Caco-2 (cell line): Measurements from ENCODE around the gene ZNF10. TPM values are rescaled to one million over a fixed set of nuclear protein-coding genes. Genes with fewer than 3 reads are reported as not detected.

Experiments used
- BruUV-seq: library from RNA; stranded (reverse); fragments of 400-500 nt; replicated peaks from 2 replicates; lab custom pipeline; 2021; lab: Mats Ljungman, UMichigan
- CTCF ChIA-PET: fragments of 300-600 bp; sonication (Branson Sonifier 250); formaldehyde crosslinking; loops from one replicate; lab custom pipeline; 2022; ENCODE audit warnings: antibody characterized with exemption; lab: Charles Lee
- POLR2A ChIA-PET: fragments of 300-600 bp; sonication (Branson Sonifier 250); formaldehyde crosslinking; loops from one replicate; lab custom pipeline; 2022; ENCODE audit warnings: antibody characterized with exemption; lab: Charles Lee
- DNase-seq, 2 experiments: peaks; one replicate each; pipeline versions ENCODE4 v3.0.0 to v3.0.0-alpha.2; 2020 to 2022
- H3K27me3 ChIP-seq: replicated peaks from 2 replicates; pipeline ENCODE4 v1.6.0; 2011; ENCODE audit warnings: low read length; ENCODE audit not compliant: control insufficient read depth, insufficient read depth
- H3K36me3 ChIP-seq: 2 replicates; pipeline ENCODE4 v1.5.1; 2011; ENCODE audit warnings: low read length; ENCODE audit not compliant: control insufficient read depth, insufficient read depth
- H3K4me1 ChIP-seq: fragments of 250-450 bp; sonication (Bioruptor Pico); 2 replicates; pipeline ENCODE4 v1.5.1; 2020; ENCODE audit warnings: mild to moderate bottlenecking
- H3K4me3 ChIP-seq: 2 replicates; pipeline ENCODE4 v1.5.1; 2011; ENCODE audit warnings: low read depth, mild to moderate bottlenecking, control low read depth, low read length
- H3K9me3 ChIP-seq: fragments of 250-450 bp; sonication (Bioruptor Pico); 2 replicates; pipeline ENCODE4 v1.5.1; 2020; ENCODE audit warnings: mild to moderate bottlenecking, moderate library complexity
- H3K27ac Mint-ChIP-seq: one replicate; pipeline ENCODE4 v1.8.0; 2022; ENCODE audit warnings: mixed read lengths; ENCODE audit not compliant: unreplicated experiment
- H3K27me3 Mint-ChIP-seq: one replicate; pipeline ENCODE4 v1.8.0; 2022; ENCODE audit warnings: mixed read lengths; ENCODE audit not compliant: insufficient read depth, unreplicated experiment
- H3K36me3 Mint-ChIP-seq: one replicate; pipeline ENCODE4 v1.8.0; 2022; ENCODE audit warnings: mild to moderate bottlenecking, mixed read lengths; ENCODE audit not compliant: insufficient read depth, unreplicated experiment
- H3K4me1 Mint-ChIP-seq: one replicate; pipeline ENCODE4 v1.8.0; 2022; ENCODE audit warnings: low read depth, mixed read lengths; ENCODE audit not compliant: unreplicated experiment
- H3K4me3 Mint-ChIP-seq: one replicate; pipeline ENCODE4 v1.8.0; 2022; ENCODE audit warnings: mild to moderate bottlenecking, moderate library complexity, mixed read lengths; ENCODE audit not compliant: unreplicated experiment
- H3K9me3 Mint-ChIP-seq: one replicate; pipeline ENCODE4 v1.8.0; 2022; ENCODE audit warnings: mixed read lengths; ENCODE audit not compliant: unreplicated experiment
- CTCF ChIP-seq, 2 experiments: fragments of 200-600 bp in 1 of 2; IDR thresholded peaks; 1 replicate in 1 of 2; 2 replicates in 1 of 2; pipeline versions ENCODE4 v1.5.1 to v1.8.0; 2011 to 2022; ENCODE audit warnings: antibody characterized with exemption in 1 of 2, control low read depth in 1 of 2, inconsistent platforms in 1 of 2, low read depth in 1 of 2, low read length in 1 of 2, mild to moderate bottlenecking in 1 of 2, moderate library complexity in 1 of 2; ENCODE audit not compliant: insufficient read depth in 1 of 2, severe bottlenecking in 1 of 2, unreplicated experiment in 1 of 2
- intact Hi-C: fragments of 100-400 bp; cut with micrococcal nuclease; formaldehyde crosslinking; loops from one replicate; pipeline ENCODE4 v1.10.0; 2022; ENCODE audit not compliant: unreplicated experiment
- total RNA-seq: library from RNA; stranded (reverse); gene quantifications from 2 replicates; pipeline ENCODE4 v1.2.3, GENCODE V29; 2022

The ZNF10 gene
- total RNA-seq, 1 experiment from 2014 or later: 7.6 TPM

- H3K27me3 Mint-ChIP-seq: no peaks in the 10 kb centered on the region
- ChIA-PET CTCF (no interaction called here), POLR2A (no interaction called here)
- TF ChIP-seq CTCF (IDR thresholded peaks at IDR 0.05; ENCODE audit: insufficient read depth in 1 of 2, low read depth in 1 of 2, low read length in 1 of 2, severe bottlenecking in 1 of 2, unreplicated experiment in 1 of 2): no peak
- peaks cover 50% of the 10 kb centered on the region for H3K36me3 Mint-ChIP-seq
- DNase-seq: no peak
- no peaks in the 10 kb centered on the region for H3K27me3 ChIP-seq
- peaks cover 74% of the 10 kb centered on the region for H3K9me3 ChIP-seq
- intact Hi-C loops: no loop called here
- BruUV-seq: no TSS peak
- no peak overlapping the region for H3K4me3 Mint-ChIP-seq
- H3K36me3 ChIP-seq: peaks cover 4% of the 10 kb centered on the region; the same call in 1 of the 2 replicates
- H3K4me1 ChIP-seq: no peaks in the 10 kb centered on the region
- H3K4me3 ChIP-seq: no peak overlapping the region
- H3K27ac Mint-ChIP-seq: no peak overlapping the region
- peaks cover 67% of the 10 kb centered on the region for H3K9me3 Mint-ChIP-seq
- H3K4me1 Mint-ChIP-seq: no peaks in the 10 kb centered on the region
These were observed 23.3 kb upstream of the ZNF10 start for GRCh38 chr12:133107121-133107520.

GRCh38 chr12:133108150-133108549, 22.3 kb upstream of the ZNF10 start:
- H3K9me3 Mint-ChIP-seq: peaks cover 59% of the 10 kb centered on the region
- H3K36me3 Mint-ChIP-seq: peaks cover 41% of the 10 kb centered on the region
- POLR2A ChIA-PET: no interaction called here
- DNase-seq: no peak
- no peaks in the 10 kb centered on the region for H3K27me3 Mint-ChIP-seq
- intact Hi-C loops: no loop called here
- no peak for TF ChIP-seq CTCF (IDR thresholded peaks at IDR 0.05; ENCODE audit: insufficient read depth in 1 of 2, low read depth in 1 of 2, low read length in 1 of 2, severe bottlenecking in 1 of 2, unreplicated experiment in 1 of 2)
- peaks cover 4% of the 10 kb centered on the region; the same call in 1 of the 2 replicates for H3K36me3 ChIP-seq
- no peak overlapping the region for H3K27ac Mint-ChIP-seq
- H3K9me3 ChIP-seq: peaks cover 69% of the 10 kb centered on the region
- CTCF ChIA-PET: no interaction called here
- no peaks in the 10 kb centered on the region for H3K4me1 ChIP-seq
- H3K4me3 Mint-ChIP-seq: no peak overlapping the region
- no TSS peak for BruUV-seq
- no peak overlapping the region for H3K4me3 ChIP-seq
- H3K27me3 ChIP-seq: no peaks in the 10 kb centered on the region
- no peaks in the 10 kb centered on the region for H3K4me1 Mint-ChIP-seq

GRCh38 chr12:133120385-133121191, 9.8 kb upstream of the ZNF10 start:
- H3K4me1 Mint-ChIP-seq: no peaks in the 10 kb centered on the region

More at GRCh38 chr12:133120385-133121191, 9.8 kb upstream of the ZNF10 start:
- H3K36me3 ChIP-seq: 0 out of 2 replicates have a peak, but pooled peaks cover 1% of the 10 kb centered on the region
- H3K9me3 ChIP-seq: peaks cover 52% of the 10 kb centered on the region
- Mint-ChIP-seq H3K27ac (no peak overlapping the region), H3K27me3 (no peaks in the 10 kb centered on the region), H3K36me3 (peaks cover 43% of the 10 kb centered on the region), H3K4me3 (no peak overlapping the region), H3K9me3 (peaks cover 69% of the 10 kb centered on the region)
- no peak overlapping the region for H3K4me3 ChIP-seq
- H3K27me3 ChIP-seq: no peaks in the 10 kb centered on the region
- no TSS peak for BruUV-seq
- no peaks in the 10 kb centered on the region for H3K4me1 ChIP-seq
- CTCF ChIA-PET: no interaction called here
- no peak for DNase-seq
- intact Hi-C loops: no loop called here
- TF ChIP-seq CTCF (IDR thresholded peaks at IDR 0.05; ENCODE audit: insufficient read depth in 1 of 2, low read depth in 1 of 2, low read length in 1 of 2, severe bottlenecking in 1 of 2, unreplicated experiment in 1 of 2): no peak
- POLR2A ChIA-PET: no interaction called here
